Smooth muscle cell of bladder (primary cell): ENCODE results near the gene WAS. TPM values are rescaled to one million over a fixed set of nuclear protein-coding genes. Genes with fewer than 3 reads are reported as not detected.

Experiments used
- total RNA-seq: library from RNA; depleted of rRNA; stranded (reverse); fragments of >200 nt; gene quantifications from 2 replicates; pipeline ENCODE4 v1.2.3, GENCODE V29; 2014

The WAS gene
- total RNA-seq = 0.09 TPM in 1 of 2 replicates, not detected in the other

GRCh38 chrX:48683411-48683982 lies at the start of gene WAS:
WAS (plus strand) TSS chrX:48683799; CDS start chrX:48683854, 55 bp downstream.

GRCh38 chrX:48696301-48696908 lies 12.8 kb downstream of the WAS start, which contains the start of gene SUV39H1:
SUV39H1 (plus strand) TSS chrX:48696734; CDS start chrX:48696785, 51 bp downstream.

Other genes with a start within 250 kb of the WAS start
- gene SLC38A5, start 213.5 kb upstream of the WAS start, total RNA-seq = 23.3 and 40.4 TPM in 2 replicates
- gene FTSJ1, start 207.6 kb upstream of the WAS start, total RNA-seq = 33.6 and 35.8 TPM in 2 replicates
- 10.0 and 11.1 TPM in 2 replicates for gene PORCN, start 174.8 kb upstream of the WAS start, total RNA-seq
- 50.1 and 72.2 TPM in 2 replicates for gene EBP, start 162.0 kb upstream of the WAS start, total RNA-seq
- 3.7 and 5.4 TPM in 2 replicates for gene TBC1D25, start 144.1 kb upstream of the WAS start, total RNA-seq
- 76.8 and 295 TPM in 2 replicates for gene RBM3, start 109.3 kb upstream of the WAS start, total RNA-seq
- 171 and 172 TPM in 2 replicates for gene WDR13, start 86.3 kb upstream of the WAS start, total RNA-seq
- 0.85 and 1.3 TPM in 2 replicates for gene SUV39H1, start 12.9 kb downstream of the WAS start, total RNA-seq
- gene GLOD5, start 77.9 kb downstream of the WAS start, total RNA-seq = not detected in 2 replicates
- gene GATA1, start 102.8 kb downstream of the WAS start, total RNA-seq = not detected in 2 replicates
- gene HDAC6, start 118.3 kb downstream of the WAS start, total RNA-seq = 16.8 and 25.5 TPM in 2 replicates
- not detected in 2 replicates for gene ERAS, start 142.7 kb downstream of the WAS start, total RNA-seq
- gene PCSK1N, start 151.8 kb downstream of the WAS start, total RNA-seq = 0.09 TPM in 1 of 2 replicates, not detected in the other
- 23.1 and 28.7 TPM in 2 replicates for gene TIMM17B, start 214.0 kb downstream of the WAS start, total RNA-seq
- 70.8 and 73.0 TPM in 2 replicates for gene PQBP1, start 214.1 kb downstream of the WAS start, total RNA-seq
- 10.5 and 12.1 TPM in 2 replicates for gene SLC35A2, start 227.8 kb downstream of the WAS start, total RNA-seq
- gene PIM2, start 235.2 kb downstream of the WAS start, total RNA-seq = 1.3 and 2.7 TPM in 2 replicates